Erythroblast (primary cell): ENCODE results near the gene LACTBL1.
"Not testable (repeated sequence)": the region's sequence is repeated elsewhere in the genome, so short reads cannot be mapped to it uniquely, and the experiment has no call there.

Experiments used
- DNase-seq, 2 experiments: peaks; one replicate each; lab custom pipeline; 2025; lab: John Stamatoyannopoulos, UW
- GATA1 ChIP-seq: IDR thresholded peaks from 2 replicates; pipeline ENCODE4 v1.6.1; 2011; ENCODE audit warnings: low read depth, mild to moderate bottlenecking, control low read depth, low read length, moderate library complexity
- POLR2A ChIP-seq: IDR thresholded peaks from 2 replicates; pipeline ENCODE4 v1.6.1; 2011; ENCODE audit warnings: mild to moderate bottlenecking, low read length

LACTBL1 gene

GRCh38 chr1:22995774-22996173 is 23.1 kb upstream of the LACTBL1 start:
- DNase-seq = no peak
- TF ChIP-seq GATA1 (no peak), POLR2A (no peak)

- not testable (repeated sequence) for DNase-seq
These were observed 20.6 kb upstream of the LACTBL1 start for GRCh38 chr1:22993220-22993795.

- not testable (repeated sequence) for DNase-seq
These were observed 19.7 kb upstream of the LACTBL1 start for GRCh38 chr1:22992384-22992783.

- no peak for DNase-seq
- TF ChIP-seq GATA1 = no peak
- no peak for TF ChIP-seq POLR2A
These were observed 11.3 kb upstream of the LACTBL1 start for GRCh38 chr1:22983944-22984343.

- DNase-seq = not testable (repeated sequence)
These were observed 7.8 kb upstream of the LACTBL1 start for GRCh38 chr1:22980471-22980790.

- TF ChIP-seq POLR2A (no peak), GATA1 (no peak)
- DNase-seq = no peak
These were observed 5.6 kb upstream of the LACTBL1 start for GRCh38 chr1:22978299-22978698.

- peak; percentile 73 to 77 for DNase-seq
- TF ChIP-seq POLR2A (no peak), GATA1 (no peak)
These were observed 4.0 kb upstream of the LACTBL1 start for GRCh38 chr1:22976461-22977243.

- TF ChIP-seq GATA1 (no peak), POLR2A (no peak)
- DNase-seq = no peak
These were observed 3.4 kb upstream of the LACTBL1 start for GRCh38 chr1:22976127-22976460.

GRCh38 chr1:22975694-22976093 is 3.0 kb upstream of the LACTBL1 start:
- no peak for DNase-seq
- TF ChIP-seq GATA1 (no peak), POLR2A (no peak)

GRCh38 chr1:22971611-22972405 is 858 bp downstream of the LACTBL1 start:
- no peak for TF ChIP-seq POLR2A
- no peak for TF ChIP-seq GATA1
- DNase-seq = no peak

GRCh38 chr1:22971161-22971560 is 1.5 kb downstream of the LACTBL1 start:
- TF ChIP-seq POLR2A (no peak), GATA1 (no peak)
- no peak for DNase-seq

GRCh38 chr1:22970096-22970495 is 2.6 kb downstream of the LACTBL1 start:
- TF ChIP-seq GATA1 (no peak), POLR2A (no peak)

GRCh38 chr1:22969304-22969709 is 3.4 kb downstream of the LACTBL1 start:
- no peak for TF ChIP-seq GATA1
- no peak for TF ChIP-seq POLR2A
- DNase-seq = no peak

More at GRCh38 chr1:22970096-22970495, 2.6 kb downstream of the LACTBL1 start:
- no peak for DNase-seq

GRCh38 chr1:22967833-22968232 is 4.8 kb downstream of the LACTBL1 start:
- no peak for TF ChIP-seq GATA1
- TF ChIP-seq POLR2A = no peak
- DNase-seq = no peak

GRCh38 chr1:22966309-22966708 is 6.4 kb downstream of the LACTBL1 start:
- TF ChIP-seq POLR2A (no peak), GATA1 (no peak)
- no peak for DNase-seq

GRCh38 chr1:22963044-22963677 is 9.5 kb downstream of the LACTBL1 start:
- TF ChIP-seq POLR2A (no peak), GATA1 (no peak)
- DNase-seq = no peak
